GM04503 (cell line): Measurements from ENCODE around the gene FNIP1.
"Not testable (repeated sequence)": the region's sequence is repeated elsewhere in the genome, so short reads cannot be mapped to it uniquely, and the experiment has no call there.

ENCODE experiments used
- DNase-seq: peaks from one replicate; pipeline ENCODE4 v3.0.0-alpha.2; 2012; ENCODE audit warnings: low read depth

The FNIP1 gene

GRCh38 chr5:131637694-131638093, 159.1 kb downstream of the FNIP1 start:
- no peak for DNase-seq

- no peak for DNase-seq
These were observed 160.9 kb downstream of the FNIP1 start for GRCh38 chr5:131635684-131636572.

GRCh38 chr5:131634996-131635683, 161.7 kb downstream of the FNIP1 start, which contains the start of gene RAPGEF6:
Gene RAPGEF6, minus strand, starts transcription at chr5:131635229. Its CDS starts 199 bp downstream, at chr5:131635030.
- peak; percentile 99 for DNase-seq

- no peak for DNase-seq
These were observed 162.2 kb downstream of the FNIP1 start for GRCh38 chr5:131634666-131634995.

- DNase-seq = no peak
These were observed 162.6 kb downstream of the FNIP1 start for GRCh38 chr5:131634238-131634637.

GRCh38 chr5:131633830-131634229, 163.0 kb downstream of the FNIP1 start:
- DNase-seq = no peak

GRCh38 chr5:131630963-131631350, 165.9 kb downstream of the FNIP1 start:
- DNase-seq = no peak

- DNase-seq = no peak
These were observed 166.4 kb downstream of the FNIP1 start for GRCh38 chr5:131630208-131630962.

GRCh38 chr5:131628990-131629389, 167.8 kb downstream of the FNIP1 start:
- no peak for DNase-seq

- no peak for DNase-seq
These were observed 169.5 kb downstream of the FNIP1 start for GRCh38 chr5:131627207-131627865.

GRCh38 chr5:131622633-131623032, 174.2 kb downstream of the FNIP1 start:
- no peak for DNase-seq

GRCh38 chr5:131621164-131621563, 175.7 kb downstream of the FNIP1 start:
- not testable (repeated sequence) for DNase-seq

- no peak for DNase-seq
These were observed 177.7 kb downstream of the FNIP1 start for GRCh38 chr5:131619102-131619501.

- no peak for DNase-seq
These were observed 179.5 kb downstream of the FNIP1 start for GRCh38 chr5:131617140-131617822.

GRCh38 chr5:131615957-131616356, 180.9 kb downstream of the FNIP1 start:
- DNase-seq = no peak

GRCh38 chr5:131613423-131613822, 183.4 kb downstream of the FNIP1 start:
- no peak for DNase-seq

GRCh38 chr5:131611064-131611381, 185.8 kb downstream of the FNIP1 start:
- DNase-seq = no peak

- no peak for DNase-seq
These were observed 186.4 kb downstream of the FNIP1 start for GRCh38 chr5:131610198-131611063.

GRCh38 chr5:131609774-131610173, 187.0 kb downstream of the FNIP1 start:
- no peak for DNase-seq

GRCh38 chr5:131608597-131608996, 188.2 kb downstream of the FNIP1 start:
- DNase-seq = no peak
